GM23248 (cell line): Measurements from ENCODE around the gene USP22.

Experiments used
- EZH2 ChIP-seq: fragments of 200-600 bp; sonication (generic); IDR thresholded peaks from 2 replicates; pipeline ENCODE4 v1.6.1; 2018; ENCODE audit warnings: antibody characterized with exemption, mild to moderate bottlenecking; ENCODE audit not compliant: insufficient read depth, poor library complexity, severe bottlenecking
- EZH2phosphoT487 ChIP-seq: fragments of 200-600 bp; sonication (generic); IDR thresholded peaks from 2 replicates; pipeline ENCODE4 v1.6.1; 2018; ENCODE audit warnings: antibody characterized with exemption, moderate library complexity, mild to moderate bottlenecking, low read depth; ENCODE audit not compliant: insufficient read depth

DNA sequence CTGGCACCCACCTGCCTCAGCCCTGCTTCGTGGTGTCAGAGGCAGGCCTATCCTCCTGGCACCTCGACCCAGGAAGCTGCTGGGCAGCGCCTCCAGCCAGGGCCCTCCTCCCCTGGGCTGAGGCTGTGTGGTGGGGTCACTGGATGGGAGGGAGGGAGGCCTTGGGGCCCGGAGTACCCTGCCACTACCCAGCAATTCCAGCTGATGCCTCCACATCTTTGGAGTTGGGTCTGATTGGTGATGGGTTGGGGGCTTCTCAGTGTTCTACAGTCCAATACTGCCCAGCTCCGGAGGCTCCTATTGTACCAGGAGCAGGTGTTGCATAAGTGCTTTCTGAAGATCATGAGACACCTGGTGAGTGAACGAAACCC is 48.0 kb downstream of the USP22 start:
- TF ChIP-seq EZH2 (no peak), EZH2phosphoT487 (no peak)
